ENCODE measurements around the gene CIITA. TPM values are rescaled to one million over a fixed set of nuclear protein-coding genes. Genes with fewer than 3 reads are reported as not detected.
"Not testable (repeated sequence)": the region's sequence is repeated elsewhere in the genome, so short reads cannot be mapped to it uniquely, and the experiment has no call there.

CIITA gene
- polyA plus RNA-seq, 3 donors, result 2.9 to 12.1 (median 7.6) TPM

- 92 to 95% (median 92%) methylated on average over 5 of the region's 5 CpGs for WGBS, 3 donors
Observed at GRCh38 chr16:10926867-10927266, 49.9 kb downstream of the CIITA start.

DNA sequence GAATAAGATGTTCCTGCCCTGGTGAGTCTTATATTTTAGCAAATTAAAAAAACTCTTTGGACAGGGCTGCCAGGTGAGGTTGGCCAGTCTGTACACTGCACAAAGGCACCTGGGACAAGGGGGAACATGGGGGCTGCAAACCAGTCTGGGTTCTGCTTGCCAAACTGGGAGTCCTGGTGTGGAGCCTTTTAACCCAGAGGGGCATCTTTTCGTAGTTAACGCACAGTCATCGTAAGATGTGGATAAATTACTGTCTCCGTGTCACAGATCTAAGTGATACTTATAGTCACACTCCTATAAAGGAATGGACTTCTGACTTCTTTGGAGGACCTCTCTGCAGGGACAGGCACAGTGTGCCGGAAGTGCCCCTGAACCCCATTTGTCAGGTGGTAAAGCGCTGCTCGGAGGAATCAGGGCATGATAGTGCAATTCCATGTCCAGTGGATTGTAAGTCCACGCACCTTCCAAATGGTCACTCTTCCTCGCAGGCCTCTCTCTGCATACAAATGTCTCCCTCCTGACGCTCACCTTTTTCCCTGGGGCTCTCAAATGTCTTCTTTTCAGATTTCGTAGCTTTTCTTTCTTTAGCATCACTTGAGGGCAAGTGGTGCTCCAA lies 50.6 kb downstream of the CIITA start:
- WGBS, 3 donors, result 96% methylated on average over 11 of the region's 11 CpGs
- H3K27ac ChIP-seq (ENCODE audit: low read depth, low read length), result no peak overlapping the region

More at GRCh38 chr16:10926867-10927266, 49.9 kb downstream of the CIITA start:
- H3K27ac ChIP-seq (ENCODE audit: low read depth, low read length), result no peak overlapping the region

- H3K27ac ChIP-seq (ENCODE audit: low read depth, low read length), result not testable (repeated sequence)
- WGBS, 3 donors, result 65 to 87% (median 83%) methylated on average over 12 of the region's 12 CpGs
Observed at GRCh38 chr16:10929097-10929496, 52.1 kb downstream of the CIITA start.

- WGBS, 3 donors, result 58 to 75% (median 58%) methylated on average over 15 of the region's 15 CpGs
- no peak overlapping the region for H3K27ac ChIP-seq (ENCODE audit: low read depth, low read length)
Observed at GRCh38 chr16:10929853-10930754, 53.1 kb downstream of the CIITA start.

- whole genome bisulfite sequencing, 3 donors, result 75 to 77% (median 76%) methylated on average over 2 of the region's 2 CpGs
Observed at GRCh38 chr16:10930755-10931093, 53.7 kb downstream of the CIITA start.

GRCh38 chr16:10931134-10931533 lies 54.1 kb downstream of the CIITA start:
- WGBS, 3 donors, result 56 to 76% (median 59%) methylated on average over 7 of the region's 7 CpGs

More at GRCh38 chr16:10930755-10931093, 53.7 kb downstream of the CIITA start:
- no peak overlapping the region for H3K27ac ChIP-seq (ENCODE audit: low read depth, low read length)

GRCh38 chr16:10931977-10932632 lies 55.1 kb downstream of the CIITA start:
- H3K27ac ChIP-seq (ENCODE audit: low read depth, low read length), result no peak overlapping the region
- 93 to 95% (median 94%) methylated on average over 11 of the region's 11 CpGs for WGBS, 3 donors

More at GRCh38 chr16:10931134-10931533, 54.1 kb downstream of the CIITA start:
- no peak overlapping the region for H3K27ac ChIP-seq (ENCODE audit: low read depth, low read length)

DNA sequence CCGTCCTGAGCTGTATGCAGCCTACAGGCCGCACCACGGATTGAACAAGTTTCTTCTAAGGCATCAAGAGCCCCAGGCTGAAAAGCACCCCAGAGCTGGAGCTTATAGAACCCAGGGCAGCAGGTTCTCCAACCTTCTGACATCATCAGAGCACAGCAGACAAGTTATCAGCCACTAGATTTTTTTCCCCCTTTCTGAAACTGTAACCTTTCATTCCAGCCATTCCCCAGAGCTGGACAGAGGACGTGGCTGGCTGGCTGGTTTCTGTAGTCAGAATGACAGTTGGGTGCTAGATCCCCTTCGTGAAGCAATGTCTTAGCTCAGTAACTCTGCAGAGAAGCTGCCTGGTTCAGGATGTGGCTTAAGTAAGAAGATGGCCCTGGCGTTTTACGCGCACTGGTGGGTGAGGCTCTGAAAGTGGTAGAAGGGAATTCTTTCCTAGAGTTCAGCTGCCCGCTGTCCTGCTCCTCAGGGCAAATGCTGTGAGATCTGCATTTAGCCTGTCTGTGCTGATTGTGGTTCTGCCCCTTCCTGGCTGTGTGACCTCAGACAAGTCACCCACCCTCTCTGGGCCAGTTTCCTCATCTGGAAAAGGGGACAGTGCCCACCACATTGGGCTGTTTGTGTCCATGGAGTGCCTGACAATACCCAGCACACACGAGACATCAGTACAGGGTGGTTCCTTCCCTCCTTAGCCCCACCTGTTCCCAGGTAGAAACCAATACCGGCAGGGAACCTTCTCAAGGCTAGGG lies 56.1 kb downstream of the CIITA start:
- WGBS, 3 donors, result 70 to 85% (median 80%) methylated on average over 11 of the region's 11 CpGs
- H3K27ac ChIP-seq (ENCODE audit: low read depth, low read length), result no peak overlapping the region

DNA sequence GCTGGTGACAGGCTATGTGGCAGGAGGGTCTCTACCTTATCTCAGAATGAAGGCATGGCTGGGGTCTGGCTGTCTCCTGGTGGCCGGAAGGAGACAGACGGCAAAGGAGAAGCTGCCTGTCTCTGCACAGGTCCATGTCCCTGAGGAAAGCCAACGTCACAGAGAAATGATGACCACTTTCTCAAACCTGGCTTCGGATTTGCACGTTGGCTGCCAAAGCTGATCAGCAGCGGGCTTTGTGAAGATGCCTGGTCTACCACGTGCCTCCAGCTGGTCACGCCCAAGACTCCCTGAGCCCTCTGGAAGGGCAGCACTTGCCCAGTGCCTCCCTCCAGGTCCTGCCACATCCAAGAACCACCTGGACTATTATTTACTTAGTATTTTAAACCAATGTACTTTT lies 56.9 kb downstream of the CIITA start:
- no peak overlapping the region for H3K27ac ChIP-seq (ENCODE audit: low read depth, low read length)
- WGBS, 3 donors, result 69 to 95% (median 78%) methylated on average over 8 of the region's 8 CpGs

DNA sequence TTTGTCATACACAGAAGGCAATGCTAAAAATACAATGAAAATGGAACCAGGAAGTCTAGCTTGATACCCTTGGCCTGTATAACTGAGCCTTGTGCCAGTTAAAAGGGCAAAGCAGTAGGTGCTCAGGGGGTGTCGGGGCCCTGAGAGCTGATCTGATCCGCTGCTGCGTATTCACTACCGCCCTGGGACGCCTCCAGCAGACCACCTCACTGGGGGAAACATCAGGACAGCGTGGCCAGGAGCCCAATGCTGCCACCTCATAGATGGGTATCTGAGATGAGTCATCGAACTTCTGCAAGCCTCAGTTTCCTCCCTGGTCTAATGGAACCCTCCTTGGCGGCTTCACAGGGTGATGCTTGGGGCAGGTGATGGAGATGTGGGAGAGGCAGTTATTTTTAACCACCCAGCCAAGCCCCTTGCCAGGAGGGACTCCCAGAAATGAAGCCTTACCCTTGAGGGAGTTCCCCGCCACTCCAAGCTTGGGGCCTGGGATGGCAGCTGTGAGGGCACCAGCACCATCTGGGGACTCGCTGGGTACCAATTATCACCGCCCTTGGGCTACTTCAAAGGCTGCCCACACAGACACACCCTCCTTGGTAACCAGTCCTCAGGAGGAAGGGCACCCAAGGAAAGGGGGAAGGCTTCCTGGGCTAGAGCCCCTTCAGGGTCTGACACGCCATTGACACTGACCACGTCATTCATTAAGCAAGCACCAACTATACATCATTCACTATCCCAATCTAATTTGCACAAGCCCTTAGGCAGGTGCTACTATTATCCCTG lies 57.5 kb downstream of the CIITA start:
- H3K27ac ChIP-seq (ENCODE audit: low read depth, low read length), result no peak overlapping the region

DNA sequence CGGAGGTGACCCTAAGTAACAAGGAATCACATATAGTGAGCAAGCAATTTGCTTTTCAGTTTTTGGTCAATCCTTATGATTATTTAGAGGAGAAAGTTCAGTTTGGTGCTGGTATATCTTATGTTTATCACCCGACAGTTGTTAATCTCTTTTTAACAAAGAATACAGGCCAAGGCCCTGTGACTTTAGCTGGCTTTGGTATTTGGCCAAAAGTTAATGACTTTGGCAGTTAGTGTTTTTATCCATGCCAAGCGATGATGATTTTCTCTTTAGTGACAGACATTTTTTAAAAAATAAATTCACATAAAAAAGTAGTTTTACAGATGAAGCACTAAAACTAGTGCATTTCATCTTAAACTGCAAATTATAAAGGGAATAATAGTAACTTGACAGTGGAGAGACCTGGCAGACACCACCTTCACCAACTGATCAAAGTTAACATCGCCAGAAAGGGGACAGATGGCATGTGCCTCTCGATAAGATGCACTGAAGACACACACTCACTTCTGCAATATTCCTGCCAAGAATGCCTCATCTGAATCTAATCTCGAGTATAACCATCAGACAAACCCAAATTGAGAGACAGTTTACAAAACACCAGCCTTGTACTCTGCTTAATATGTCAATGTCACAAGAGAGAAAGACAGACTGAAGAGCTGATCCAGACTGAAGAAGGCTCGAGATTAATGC lies 58.4 kb downstream of the CIITA start:
- H3K27ac ChIP-seq (ENCODE audit: low read depth, low read length), result no peak overlapping the region
- WGBS, 3 donors, result 35 to 55% (median 42%) methylated on average over 7 of the region's 7 CpGs

More for the DNA sequence above, 57.5 kb downstream of the CIITA start:
- WGBS, 3 donors, result 94 to 95% (median 94%) methylated on average over 13 of the region's 13 CpGs

GRCh38 chr16:10936272-10936984 lies 59.4 kb downstream of the CIITA start:
- no peak overlapping the region for H3K27ac ChIP-seq (ENCODE audit: low read depth, low read length)
- 43 to 62% (median 45%) methylated on average over 8 of the region's 8 CpGs for WGBS, 3 donors

DNA sequence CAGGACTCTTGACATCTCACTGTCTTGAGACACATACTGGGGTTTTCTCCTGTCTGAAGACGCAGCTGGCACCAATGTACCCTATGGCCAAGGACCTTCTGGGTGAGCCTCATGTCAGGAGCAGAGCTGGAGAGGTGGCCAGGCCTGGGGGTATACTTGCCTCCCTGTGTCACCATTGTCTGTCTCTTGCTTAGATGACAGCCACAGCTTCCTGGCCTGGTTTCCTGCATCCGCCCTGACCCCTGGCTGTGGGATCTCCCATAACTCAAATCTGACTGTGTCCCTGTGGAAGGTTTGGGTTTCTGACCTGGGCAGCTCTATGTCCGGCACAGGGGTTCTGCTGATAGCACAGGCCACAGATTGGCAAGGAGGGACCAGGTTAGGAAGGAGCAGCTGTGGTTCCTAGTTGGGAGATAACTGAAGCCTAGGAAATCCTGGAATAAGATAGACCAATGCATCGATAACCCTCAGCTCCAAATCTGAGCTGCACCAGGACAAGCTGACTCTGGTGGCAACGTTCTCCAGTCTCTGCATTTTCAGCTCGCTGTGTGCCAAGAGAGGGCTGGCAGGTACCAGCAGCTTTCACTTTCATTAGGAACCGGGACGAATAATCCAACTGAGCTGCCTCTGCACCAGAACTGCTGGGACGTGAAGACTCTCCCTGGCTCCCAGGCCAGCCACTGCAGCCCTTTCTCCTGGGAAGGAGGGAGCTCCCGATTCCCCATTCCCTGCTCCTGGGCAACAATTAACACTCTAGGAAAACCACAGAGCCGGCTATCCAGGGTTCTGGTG lies 60.3 kb downstream of the CIITA start:
- no peak overlapping the region for H3K27ac ChIP-seq (ENCODE audit: low read depth, low read length)
- 27 to 30% (median 28%) methylated on average over 11 of the region's 11 CpGs for WGBS, 3 donors

DNA sequence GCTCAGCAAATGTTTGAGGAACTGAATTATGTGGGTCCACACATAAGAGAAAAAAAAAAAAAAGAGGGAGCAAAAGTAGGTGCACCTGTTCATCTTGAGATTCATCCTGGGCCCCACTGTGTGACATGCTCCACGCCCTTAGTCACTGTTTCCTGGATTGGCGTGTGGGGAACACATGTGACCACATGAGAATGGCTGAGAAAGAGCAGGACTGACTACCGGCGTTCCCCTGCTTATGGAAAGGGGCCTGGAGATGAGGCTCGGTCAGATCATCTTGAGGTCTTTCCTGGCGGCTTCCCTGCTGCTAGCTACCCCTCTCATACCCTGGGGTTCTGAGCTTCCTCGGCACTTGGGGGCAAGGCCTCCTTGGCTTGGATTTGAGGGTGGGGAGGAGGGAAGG lies 61.3 kb downstream of the CIITA start:
- 38 to 75% (median 43%) methylated on average over 7 of the region's 7 CpGs for WGBS, 3 donors
- no peak overlapping the region for H3K27ac ChIP-seq (ENCODE audit: low read depth, low read length)

- H3K27ac ChIP-seq (ENCODE audit: low read depth, low read length), result no peak overlapping the region
- WGBS, 3 donors, result 42 to 49% (median 43%) methylated on average over 7 of the region's 7 CpGs
Observed at GRCh38 chr16:10938796-10939648, 62.0 kb downstream of the CIITA start.
